HG03558 (cell line): Measurements from ENCODE around the gene ARID3B.

Experiments used
- ATAC-seq: cut with Tn5 transposase; IDR thresholded peaks from one replicate; pipeline ENCODE4 v1.9.1; 2021; ENCODE audit warnings: moderate number of reproducible peaks; ENCODE audit not compliant: unreplicated experiment; ENCODE audit errors: extremely low read depth

Gene ARID3B

DNA sequence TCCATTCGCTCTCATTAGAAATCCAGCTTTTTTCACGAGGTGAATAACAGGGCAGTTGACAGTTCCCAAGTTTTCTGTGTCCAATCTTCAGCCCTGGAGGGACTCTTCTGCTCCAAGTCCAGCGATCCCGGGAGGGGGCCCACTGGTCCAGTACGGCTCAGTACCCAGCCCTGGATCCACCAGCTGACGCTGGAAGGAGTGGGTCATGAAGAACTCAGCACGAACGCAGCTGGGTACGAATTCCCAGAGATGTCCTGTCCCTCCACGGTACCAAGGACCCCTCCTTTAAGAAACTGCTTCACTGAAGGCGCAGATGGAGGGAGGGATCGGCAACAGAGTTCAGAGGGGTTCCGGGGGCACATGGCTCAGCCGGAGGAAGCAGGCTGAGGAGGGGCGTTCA is 58.1 kb downstream of the ARID3B start:
- ATAC-seq, result no peak

DNA sequence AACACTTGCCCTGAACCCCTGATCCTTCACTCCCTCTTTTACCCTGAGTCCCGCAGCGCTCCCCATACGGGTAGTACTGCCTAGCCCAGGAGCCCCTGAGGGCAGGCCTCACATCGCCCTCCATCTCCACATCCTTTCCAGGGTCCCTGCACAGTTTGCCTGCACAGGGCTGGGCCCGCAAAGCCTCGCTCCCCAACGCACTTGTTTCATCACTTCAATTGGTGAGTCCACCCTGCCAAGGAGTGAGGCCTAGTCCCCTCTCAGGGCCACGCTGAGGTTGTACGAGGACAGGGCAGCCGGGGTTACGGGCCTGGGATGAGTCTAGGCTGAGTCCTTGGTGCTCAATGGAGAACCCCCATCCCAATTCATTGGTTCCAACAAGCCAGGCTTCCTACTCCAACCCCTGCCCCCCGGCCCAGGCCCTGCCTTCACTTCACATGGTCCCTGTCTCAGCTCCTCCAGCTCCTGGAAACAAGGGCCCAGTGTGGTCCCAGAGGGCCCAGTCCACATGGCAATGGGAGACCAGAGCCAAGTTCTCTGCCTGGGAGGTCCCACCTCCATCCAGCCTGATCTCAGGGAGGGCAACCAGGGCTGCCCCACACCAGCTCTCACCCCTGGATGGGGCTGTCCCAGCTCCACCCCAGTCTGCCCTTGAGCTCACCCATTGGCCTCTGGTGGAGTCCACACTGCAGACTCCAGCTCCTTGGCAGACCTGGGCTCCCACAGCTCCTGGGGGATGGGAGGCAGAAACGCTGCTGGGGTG is 62.2 kb downstream of the ARID3B start:
- ATAC-seq, result no peak

DNA sequence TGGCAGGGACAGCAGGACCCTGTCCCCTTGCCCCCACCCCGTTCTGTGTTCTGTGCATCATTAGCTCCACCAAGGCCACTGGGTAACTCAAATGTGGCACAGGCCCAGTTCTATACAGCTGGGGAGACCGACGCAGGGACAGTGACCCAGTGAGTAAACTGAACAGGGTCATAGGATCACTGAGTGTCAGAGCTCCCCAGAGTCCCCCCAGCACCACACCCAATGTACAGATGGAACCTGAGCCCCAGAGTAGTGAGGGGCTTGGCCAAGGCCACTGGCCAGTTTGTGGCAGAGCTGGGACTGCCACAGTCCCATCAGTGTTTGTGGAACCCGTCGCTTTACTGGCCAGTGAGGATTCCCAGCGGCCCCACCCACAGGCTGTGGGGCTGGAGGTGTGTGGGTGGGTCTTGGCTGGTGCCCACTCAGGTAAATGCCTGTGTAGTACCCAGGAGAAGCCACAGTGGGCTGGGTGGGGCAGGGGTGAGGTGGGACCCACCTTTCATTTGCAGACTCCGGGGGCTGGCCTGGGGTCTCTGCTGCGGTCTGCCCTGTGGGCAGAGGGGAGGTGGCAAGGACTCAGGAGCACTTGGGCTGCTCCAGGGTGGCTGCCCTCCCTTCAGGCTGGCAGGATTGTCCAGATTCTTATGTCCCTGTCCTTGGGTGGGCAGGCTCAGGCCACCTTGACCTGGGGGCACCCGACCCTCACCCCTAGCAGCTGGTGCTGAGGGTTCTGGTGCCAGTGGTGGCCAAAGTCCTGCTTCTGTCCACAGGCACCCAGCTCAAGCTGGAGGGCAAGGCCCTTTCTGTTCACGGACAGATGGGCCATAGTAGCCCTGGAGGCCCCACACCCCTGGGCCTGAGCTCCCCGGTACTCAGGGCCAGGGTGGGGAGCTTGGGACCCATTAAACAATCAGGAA is 63.0 kb downstream of the ARID3B start:
- no peak for ATAC-seq

GRCh38 chr15:74604983-74605794 is 64.2 kb downstream of the ARID3B start:
- no peak for ATAC-seq

DNA sequence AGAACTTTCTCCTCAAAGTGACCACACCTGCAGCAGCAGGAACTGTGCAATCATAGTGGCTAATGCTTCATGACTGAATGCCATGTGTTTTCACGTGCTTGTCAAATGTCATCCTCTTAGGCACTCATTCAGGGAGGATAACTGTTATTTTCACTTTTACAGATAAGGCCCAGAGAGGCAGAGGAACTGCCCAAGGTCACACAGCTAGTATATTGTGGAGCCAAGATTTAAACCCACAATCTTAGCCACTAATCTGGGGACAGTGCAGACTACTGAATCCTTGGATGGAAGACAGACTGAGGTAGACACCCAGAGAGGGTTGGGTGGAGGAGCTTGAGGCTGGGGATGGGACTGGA is 64.8 kb downstream of the ARID3B start:
- no peak for ATAC-seq

DNA sequence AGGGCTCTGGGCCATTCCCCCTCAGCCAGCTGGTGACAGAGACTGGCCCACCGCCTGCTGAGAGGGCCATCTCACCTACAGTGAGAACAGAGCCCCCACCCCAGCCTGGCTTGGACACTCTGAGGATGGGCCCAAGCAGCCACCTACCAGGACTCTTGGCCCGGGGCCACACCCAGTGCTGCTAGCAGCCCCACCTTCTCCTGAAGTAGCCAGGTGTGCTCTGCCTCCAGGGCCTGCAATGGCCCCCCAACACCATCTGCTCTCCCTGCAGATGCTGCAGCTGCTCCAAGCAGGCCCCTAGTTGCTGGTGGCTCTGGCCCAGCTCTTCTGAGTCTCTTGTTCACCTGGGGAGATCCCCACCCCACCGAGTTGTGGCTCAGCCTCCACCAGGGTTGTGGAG is 67.8 kb downstream of the ARID3B start:
- no peak for ATAC-seq

DNA sequence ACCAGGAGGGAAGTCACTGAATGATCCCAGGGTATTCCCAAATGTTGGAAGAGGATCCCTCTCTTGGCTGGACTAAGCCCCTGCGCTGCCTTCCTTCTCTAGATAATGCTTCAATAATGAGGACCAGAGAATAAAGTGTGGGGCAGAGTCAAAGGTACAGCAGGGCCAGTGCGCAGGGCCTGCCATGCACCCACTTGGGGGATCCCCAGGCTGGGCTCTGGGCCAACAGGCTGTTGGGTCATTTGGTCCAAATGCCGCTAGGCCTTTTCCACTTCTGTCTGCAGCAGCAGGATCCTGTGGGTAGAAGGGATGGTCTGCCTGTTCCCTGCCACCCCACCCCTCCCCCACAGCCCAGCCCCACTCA is 68.9 kb downstream of the ARID3B start:
- ATAC-seq, result no peak

GRCh38 chr15:74610302-74610951 is 69.4 kb downstream of the ARID3B start:
- ATAC-seq, result no peak

DNA sequence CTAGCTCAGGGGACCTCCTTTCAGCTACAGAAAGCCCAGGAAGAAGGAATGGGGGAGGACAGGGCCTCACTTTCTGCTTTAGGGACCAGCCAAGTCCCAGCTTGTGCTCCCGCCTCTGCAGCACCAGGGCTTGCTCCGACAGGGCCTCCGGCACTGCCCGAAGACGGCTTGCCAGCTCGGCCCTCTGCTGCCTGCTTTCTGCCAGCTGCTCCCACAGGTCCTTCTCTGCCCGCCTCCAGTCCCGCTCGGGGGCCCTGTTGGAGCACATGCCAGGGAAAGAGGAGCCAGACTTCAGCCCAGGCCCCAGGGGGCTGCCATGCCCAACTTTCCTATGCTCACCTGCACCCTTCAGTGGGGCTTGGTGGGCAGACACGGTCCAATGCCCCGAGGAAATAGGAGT is 70.3 kb downstream of the ARID3B start:
- ATAC-seq, result no peak

GRCh38 chr15:74611834-74612233 is 70.8 kb downstream of the ARID3B start:
- no peak for ATAC-seq

DNA sequence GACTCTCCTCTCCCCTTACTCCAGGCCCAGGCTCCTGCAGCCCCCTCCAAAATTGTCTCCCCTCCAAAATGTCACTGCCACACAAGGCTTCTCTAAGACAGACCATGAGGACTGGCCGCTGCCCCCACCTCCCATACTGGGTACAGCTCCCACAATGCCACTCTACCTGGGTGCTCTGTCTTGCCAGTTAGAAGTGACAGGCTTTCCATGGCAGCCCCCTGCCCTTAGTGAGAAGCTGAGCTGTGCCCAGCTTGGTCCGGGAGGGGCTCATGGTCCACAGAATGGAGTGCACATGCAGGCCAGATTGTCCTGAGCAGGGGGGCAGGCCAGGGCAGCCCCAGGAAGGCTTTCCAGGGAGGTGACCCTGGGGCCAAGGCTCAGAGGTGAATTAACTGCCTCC is 71.7 kb downstream of the ARID3B start:
- no peak for ATAC-seq

DNA sequence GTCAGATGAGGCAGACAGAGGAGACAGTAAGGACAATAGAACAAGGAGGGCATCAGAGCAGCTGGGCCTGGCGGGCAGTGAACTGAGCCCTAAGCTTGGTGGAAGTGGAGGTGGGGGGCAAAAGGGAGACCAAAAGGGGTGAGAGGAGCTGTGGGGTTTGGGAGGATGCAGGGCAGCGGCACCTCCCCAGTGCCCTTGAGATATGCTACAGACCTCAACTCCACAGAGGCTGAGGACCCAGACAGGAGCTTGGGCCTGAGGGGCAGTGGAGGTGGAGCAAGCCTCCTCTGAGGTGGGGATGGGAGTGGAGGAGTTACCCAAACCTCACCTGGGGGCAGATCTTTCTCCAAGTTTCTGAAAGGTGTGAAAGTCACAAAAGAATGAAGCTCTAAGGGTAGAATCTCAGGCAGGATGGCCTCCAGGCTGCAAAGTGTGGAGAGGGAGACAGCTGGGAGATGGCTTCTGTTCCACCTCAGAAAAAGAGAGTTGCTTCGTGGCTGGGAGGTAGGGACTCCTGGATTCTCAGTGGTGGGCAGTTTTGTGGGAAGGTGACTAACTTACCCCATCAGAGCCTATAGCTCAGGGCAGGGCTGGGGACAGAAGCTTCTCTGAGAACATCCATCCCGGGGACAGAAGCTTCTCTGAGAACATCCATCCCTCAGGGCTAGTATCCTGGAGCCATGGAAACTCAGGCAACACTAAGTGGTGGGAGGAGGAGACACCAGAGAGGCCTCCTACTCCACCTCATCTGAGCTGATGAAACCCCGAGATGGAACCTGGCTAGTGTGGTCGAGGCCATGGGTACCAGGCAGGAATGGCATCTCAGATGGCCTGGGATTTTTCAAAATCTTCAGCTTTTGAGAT is 72.3 kb downstream of the ARID3B start:
- ATAC-seq, result no peak

DNA sequence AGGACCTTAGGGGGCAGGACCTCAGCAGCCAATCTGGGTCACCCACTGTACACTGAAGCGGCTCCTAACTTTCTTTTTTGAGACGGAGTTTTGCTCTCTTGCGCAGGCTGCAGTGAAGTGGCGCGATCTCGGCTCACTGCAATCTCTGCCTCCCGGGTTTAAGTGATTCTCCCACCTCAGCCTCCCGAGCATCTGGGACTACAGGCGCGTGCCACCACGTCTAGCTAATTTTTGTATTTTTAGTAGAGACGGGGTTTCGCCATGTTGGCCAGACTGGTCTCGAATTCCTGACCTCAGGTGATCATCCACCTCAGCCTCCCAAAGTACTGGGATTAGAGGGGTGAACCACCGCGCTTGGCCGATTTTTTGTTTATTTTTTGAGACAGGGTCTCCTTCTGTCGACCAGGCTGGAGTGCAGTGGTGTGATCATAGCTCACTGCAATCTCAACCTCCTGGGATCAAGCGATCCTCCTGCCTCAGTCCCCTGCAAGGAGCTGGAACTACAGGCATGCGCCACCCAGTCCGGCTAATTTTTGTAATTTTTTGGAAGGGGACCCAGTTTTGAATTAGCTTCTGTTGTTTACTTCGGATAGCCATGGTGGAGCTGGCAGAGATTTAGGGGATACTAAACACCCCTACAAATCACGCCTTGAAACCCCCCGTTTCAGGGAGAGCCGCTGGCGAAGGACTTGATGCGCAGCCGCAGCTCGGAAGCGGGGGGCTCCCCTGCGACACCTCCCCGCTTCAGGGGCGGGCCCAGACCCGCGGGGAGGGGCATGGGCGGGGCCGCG is 73.1 kb downstream of the ARID3B start:
- ATAC-seq, result no peak

- ATAC-seq, result no peak
Observed at GRCh38 chr15:74614744-74615507, 73.9 kb downstream of the ARID3B start.

DNA sequence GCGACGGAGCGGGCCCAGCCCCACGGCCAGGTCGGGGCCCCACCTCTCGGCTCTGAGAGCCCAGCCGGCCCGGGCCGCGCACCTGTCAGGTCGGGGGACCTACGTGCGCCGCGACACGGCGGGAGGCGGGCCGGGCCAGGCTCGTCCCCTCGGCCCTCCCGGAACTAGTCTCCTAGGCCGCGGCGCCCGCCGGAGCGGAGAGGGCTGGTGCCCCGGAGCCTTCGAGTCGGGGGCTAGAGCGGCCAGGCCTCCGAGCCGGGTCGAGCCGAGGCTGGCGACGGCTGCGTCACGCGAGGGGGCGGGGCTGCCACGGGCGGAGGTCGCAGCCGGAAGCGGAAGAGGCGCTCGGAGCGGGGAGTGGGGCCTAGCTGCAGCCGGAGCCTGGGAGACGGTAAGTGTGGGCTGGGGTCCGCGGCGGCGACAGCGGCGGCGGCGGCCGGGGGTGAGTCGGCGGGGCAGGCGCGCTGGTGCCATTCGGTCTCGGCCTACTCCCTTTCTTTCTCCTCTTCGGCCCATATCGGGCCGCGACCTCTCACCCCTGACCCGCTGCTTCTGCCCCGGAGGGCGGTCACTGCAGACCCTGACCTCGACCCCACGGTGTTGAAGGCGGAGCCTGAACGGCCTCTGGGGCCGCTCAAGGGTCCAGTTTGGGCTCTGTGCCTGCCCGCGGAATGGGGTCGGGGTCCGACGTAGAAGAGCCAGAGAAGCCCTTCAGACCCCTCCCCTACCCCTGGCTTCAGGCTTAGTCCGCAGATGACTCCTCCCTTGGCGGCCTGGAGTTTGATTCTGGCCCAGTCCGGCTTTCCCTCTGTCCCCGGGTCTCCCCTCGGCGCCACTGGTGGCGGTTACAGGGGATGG is 74.7 kb downstream of the ARID3B start, which contains the start of gene CLK3:
Gene CLK3, plus strand, starts transcription at position 329 of the 858 bp plus-strand sequence. CDS start 3,361 bp downstream, outside the sequence.
- ATAC-seq, result peak; percentile 40

GRCh38 chr15:74616366-74616939 is 75.4 kb downstream of the ARID3B start:
- no peak for ATAC-seq

- no peak for ATAC-seq
Observed at GRCh38 chr15:74616996-74617395, 76.0 kb downstream of the ARID3B start.
